Liver (tissue), 9 donors: ENCODE results near the gene CTBP1. TPM values are rescaled to one million over a fixed set of nuclear protein-coding genes. Genes with fewer than 3 reads are reported as not detected.
A peak's percentile ranks its signal among the peaks of the same experiment; 100 is the strongest.

Source experiments
- DNase-seq: peaks from one replicate; pipeline ENCODE4 v3.0.0-alpha.2; 2017; ENCODE audit warnings: low spot score
- H3K27ac ChIP-seq, 2 donors: one replicate each; pipeline ENCODE4 v1.7.0; 2013; ENCODE audit warnings: inconsistent platforms in 2 of 2, low read length in 2 of 2, control low read depth in 1 of 2, low read depth in 1 of 2, mild to moderate bottlenecking in 1 of 2
- H3K27me3 ChIP-seq, 4 donors: one replicate each; pipeline versions ENCODE4 v1.6.1 to v1.7.0; 2013; ENCODE audit warnings: low read length in 3 of 4, inconsistent platforms in 1 of 4, mild to moderate bottlenecking in 1 of 4, moderate library complexity in 1 of 4; ENCODE audit not compliant: control insufficient read depth in 4 of 4, insufficient read depth in 4 of 4
- H3K36me3 ChIP-seq, 4 donors: one replicate each; pipeline versions ENCODE4 v1.6.1 to v1.7.0; 2013; ENCODE audit warnings: low read length in 3 of 4, mild to moderate bottlenecking in 3 of 4, low read depth in 1 of 4, moderate library complexity in 1 of 4; ENCODE audit not compliant: control insufficient read depth in 4 of 4, insufficient read depth in 3 of 4
- H3K4me1 ChIP-seq, 4 donors: one replicate each; pipeline versions ENCODE4 v1.6.1 to v1.7.0; 2013; ENCODE audit warnings: low read length in 3 of 4, mild to moderate bottlenecking in 3 of 4, moderate library complexity in 1 of 4; ENCODE audit not compliant: control insufficient read depth in 4 of 4, insufficient read depth in 4 of 4
- H3K4me3 ChIP-seq, 3 donors: one replicate each; pipeline versions ENCODE4 v1.6.1 to v1.7.0; 2013; ENCODE audit warnings: low read length in 3 of 3, control low read depth in 1 of 3, low read depth in 1 of 3, mild to moderate bottlenecking in 1 of 3
- H3K9ac ChIP-seq, 2 donors: one replicate each; pipeline ENCODE4 v1.7.0; 2013; ENCODE audit warnings: low read length in 2 of 2, mild to moderate bottlenecking in 2 of 2, moderate library complexity in 2 of 2, control low read depth in 1 of 2, low read depth in 1 of 2
- H3K9me3 ChIP-seq, 4 donors: one replicate each; pipeline versions ENCODE4 v1.6.1 to v1.7.0; 2013; ENCODE audit warnings: low read length in 3 of 4; ENCODE audit not compliant: control insufficient read depth in 4 of 4
- ATF3 ChIP-seq: IDR thresholded peaks from 2 replicates; pipeline ENCODE4 v1.6.1; 2016; ENCODE audit warnings: antibody characterized with exemption
- EGR1 ChIP-seq, 2 donors: IDR thresholded peaks; 2 replicates each; pipeline ENCODE4 v1.6.1; 2016 to 2018; ENCODE audit warnings: antibody characterized with exemption in 2 of 2, low read depth in 2 of 2
- FOXA2 ChIP-seq: IDR thresholded peaks from 2 replicates; pipeline ENCODE4 v1.6.1; 2016; ENCODE audit warnings: antibody characterized with exemption
- GABPA ChIP-seq, 2 donors: IDR thresholded peaks in 1 of 2; conservative IDR thresholded peaks in 1 of 2; 2 replicates each; pipeline ENCODE4 v1.6.1; 2016; ENCODE audit warnings: antibody characterized with exemption in 2 of 2, mild to moderate bottlenecking in 1 of 2, moderate library complexity in 1 of 2
- HNF4A ChIP-seq, 2 donors: conservative IDR thresholded peaks; 2 replicates each; pipeline ENCODE4 v1.6.1; 2016; ENCODE audit warnings: antibody characterized with exemption in 2 of 2, mild to moderate bottlenecking in 2 of 2
- HNF4G ChIP-seq: IDR thresholded peaks from 2 replicates; pipeline ENCODE4 v1.6.1; 2016; ENCODE audit warnings: antibody characterized with exemption
- JUND ChIP-seq, 2 donors: IDR thresholded peaks; 2 replicates each; pipeline ENCODE4 v1.6.1; 2016; ENCODE audit warnings: antibody characterized with exemption in 2 of 2
- NR2F2 ChIP-seq: IDR thresholded peaks from 2 replicates; pipeline ENCODE4 v1.6.1; 2016; ENCODE audit warnings: antibody characterized with exemption
- RAD21 ChIP-seq, 2 donors: IDR thresholded peaks; 2 replicates each; pipeline ENCODE4 v1.6.1; 2016; ENCODE audit warnings: antibody characterized with exemption in 2 of 2, mild to moderate bottlenecking in 2 of 2
- REST ChIP-seq: IDR thresholded peaks from 2 replicates; pipeline ENCODE4 v1.6.1; 2016; ENCODE audit warnings: antibody characterized with exemption, mild to moderate bottlenecking
- RXRA ChIP-seq, 2 donors: IDR thresholded peaks; 2 replicates each; pipeline ENCODE4 v1.6.1; 2017 to 2018; ENCODE audit warnings: antibody characterized with exemption in 2 of 2, mild to moderate bottlenecking in 1 of 2
- SP1 ChIP-seq: IDR thresholded peaks from 2 replicates; pipeline ENCODE4 v1.6.1; 2018; ENCODE audit warnings: antibody characterized with exemption, mild to moderate bottlenecking
- TAF1 ChIP-seq: conservative IDR thresholded peaks from 2 replicates; pipeline ENCODE4 v1.6.1; 2016; ENCODE audit warnings: antibody characterized with exemption, mild to moderate bottlenecking
- YY1 ChIP-seq: IDR thresholded peaks from 2 replicates; pipeline ENCODE4 v1.6.1; 2016; ENCODE audit warnings: antibody characterized with exemption, mild to moderate bottlenecking
- WGBS: extraction: QIAGEN DNeasy Blood & Tissue Kit; methylation state at CpG from one replicate; pipeline ENCODE4 v1.1.7; 2013; 5-methylcytosine and 5-hydroxymethylcytosine counted together
- polyA plus RNA-seq, 2 donors: library from polyadenylated mRNA; stranded (reverse) in 1 of 2; unstranded in 1 of 2; fragments of 200-250 nt in 1 of 2; fragments of >200 nt in 1 of 2; fragmentation: Nextera tagmentation in 1 of 2; extraction: Ambion mirVana in 1 of 2; gene quantifications; one replicate each; pipeline versions ENCODE4 v1.2.1 to v1.2.3, GENCODE V29; 2013 to 2015
- total RNA-seq, 2 donors: library from RNA; depleted of rRNA; stranded (reverse); fragments of >200 nt; gene quantifications; one replicate each; pipeline ENCODE4 v1.2.3, GENCODE V29; 2014
- donor health status: healthy.
- donor health status: healthy.
- donor health status: healthy.
- donor health status: healthy.
- donor health status: healthy.

The CTBP1 gene
- total and polyA plus RNA-seq, 4 donors: 27.5 to 156 (median 79.5) TPM

GRCh38 chr4:1194010-1194900 lies 54.7 kb downstream of the CTBP1 start:
- peaks cover 0 to 3% (median 2%) of the 10 kb centered on the region in 4 donors for H3K36me3 ChIP-seq
- H3K27ac ChIP-seq: peak overlapping the region; percentile 36 to 58
- peaks cover 11 to 24% (median 16%) of the 10 kb centered on the region in 4 donors for H3K4me1 ChIP-seq
- no peak overlapping the region for H3K4me3 ChIP-seq
- DNase-seq: no peak
- 83% methylated on average over 52 of the region's 52 CpGs for WGBS
- no peak overlapping the region for H3K9ac ChIP-seq
- TF ChIP-seq ATF3 (no peak), FOXA2 (no peak), YY1 (no peak), RAD21 (IDR thresholded peaks at IDR 0.05) (no peak), JUND (IDR thresholded peaks at IDR 0.05) (no peak), RXRA (IDR thresholded peaks at IDR 0.05) (no peak), EGR1 (IDR thresholded peaks at IDR 0.05; ENCODE audit: low read depth in 2 of 2) (no peak), HNF4A (conservative IDR thresholded peaks at IDR 0.05) (no peak), NR2F2 (no peak), REST (no peak), HNF4G (no peak), SP1 (no peak), GABPA (IDR thresholded peaks at IDR 0.05 in 1 of 2, conservative IDR thresholded peaks at IDR 0.05 in 1 of 2) (no peak)
- no peaks in the 10 kb centered on the region for H3K27me3 ChIP-seq
- no peaks in the 10 kb centered on the region for H3K9me3 ChIP-seq

- Histone ChIP-seq H3K27me3 (no peaks in the 10 kb centered on the region), H3K27ac (peak overlapping the region; percentile 86 to 93), H3K4me1 (peaks cover 11 to 24% (median 16%) of the 10 kb centered on the region in 4 donors), H3K9me3 (no peaks in the 10 kb centered on the region), H3K36me3 (peaks cover 0 to 3% (median 2%) of the 10 kb centered on the region in 4 donors), H3K9ac (no peak overlapping the region), H3K4me3 (no peak overlapping the region)
- no peak for DNase-seq
- WGBS: 64% methylated on average over 28 of the region's 28 CpGs
- TF ChIP-seq HNF4G (no peak), TAF1 (no peak)
Measured at GRCh38 chr4:1193206-1194009, 55.5 kb downstream of the CTBP1 start.
